WTC11 (cell line): Measurements from ENCODE around the gene PREP. TPM values are rescaled to one million over a fixed set of nuclear protein-coding genes. Genes with fewer than 3 reads are reported as not detected.

Experiments
- ATAC-seq: fragments of 200-7000 bp; cut with Tn5 transposase; 2 replicates; pipeline ENCODE4 v1.10.0; 2021; ENCODE audit warnings: mild to moderate bottlenecking, moderate library complexity
- CTCF ChIA-PET: fragments of 300-600 bp; sonication (Branson Sonifier 250); formaldehyde crosslinking; loops from one replicate; lab custom pipeline; 2021; ENCODE audit warnings: antibody characterized with exemption; lab: Charles Lee
- POLR2A ChIA-PET: fragments of 350-600 bp; sonication (Branson Sonifier 250); formaldehyde crosslinking; loops from one replicate; lab custom pipeline; 2021; ENCODE audit warnings: antibody characterized with exemption; lab: Charles Lee
- DNase-seq: peaks from one replicate; pipeline ENCODE4 v3.0.0; 2021; ENCODE audit warnings: low spot score
- H3K27ac Mint-ChIP-seq: 2 replicates; pipeline ENCODE4 v1.8.0; 2021; ENCODE audit warnings: mixed read lengths
- H3K27me3 Mint-ChIP-seq: 2 replicates; pipeline ENCODE4 v1.8.0; 2021; ENCODE audit warnings: low read depth, mild to moderate bottlenecking, moderate library complexity, mixed read lengths
- H3K36me3 Mint-ChIP-seq: 2 replicates; pipeline ENCODE4 v1.8.0; 2021; ENCODE audit warnings: mixed read lengths
- H3K4me1 Mint-ChIP-seq: 2 replicates; pipeline ENCODE4 v1.8.0; 2022; ENCODE audit warnings: mixed read lengths
- H3K4me3 Mint-ChIP-seq: 2 replicates; pipeline ENCODE4 v1.8.0; 2021; ENCODE audit warnings: mild to moderate bottlenecking, moderate library complexity, mixed read lengths
- H3K9me3 Mint-ChIP-seq: 2 replicates; pipeline ENCODE4 v1.8.0; 2021; ENCODE audit warnings: mixed read lengths
- CBFB ChIP-seq: sonication (generic); formaldehyde crosslinking; IDR thresholded peaks from 2 replicates; pipeline ENCODE4 v1.8.1; 2022; ENCODE audit warnings: mild to moderate bottlenecking, low read depth, missing genetic modification reagents
- CREB1 ChIP-seq: sonication (generic); formaldehyde crosslinking; IDR thresholded peaks from 2 replicates; pipeline ENCODE4 v1.8.0; 2023; ENCODE audit warnings: mild to moderate bottlenecking, missing genetic modification reagents
- ESRRA ChIP-seq: sonication (generic); formaldehyde crosslinking; IDR thresholded peaks from 2 replicates; pipeline ENCODE4 v1.8.1; 2022; ENCODE audit warnings: mild to moderate bottlenecking, missing genetic modification reagents, borderline replicate concordance
- MYBL2 ChIP-seq: sonication (generic); formaldehyde crosslinking; IDR thresholded peaks from 2 replicates; pipeline ENCODE4 v1.8.1; 2023; ENCODE audit warnings: mild to moderate bottlenecking, moderate library complexity, missing genetic modification reagents
- NFE2L1 ChIP-seq: sonication (generic); formaldehyde crosslinking; IDR thresholded peaks from 2 replicates; pipeline ENCODE4 v1.8.1; 2023; ENCODE audit warnings: missing genetic modification reagents
- RELA ChIP-seq: sonication (generic); formaldehyde crosslinking; IDR thresholded peaks from 2 replicates; pipeline ENCODE4 v1.8.1; 2022; ENCODE audit warnings: missing genetic modification reagents, mild to moderate bottlenecking, borderline replicate concordance
- RORB ChIP-seq: fragments of 250-450 bp; sonication (Bioruptor Pico); IDR thresholded peaks from 2 replicates; pipeline ENCODE4 v1.9.0; 2021; ENCODE audit warnings: mild to moderate bottlenecking
- SOX15 ChIP-seq: fragments of 250-450 bp; sonication (Bioruptor Pico); IDR thresholded peaks from 2 replicates; pipeline ENCODE4 v1.9.0; 2021; ENCODE audit warnings: mild to moderate bottlenecking
- TEAD4 ChIP-seq: sonication (generic); formaldehyde crosslinking; IDR thresholded peaks from 2 replicates; pipeline ENCODE4 v1.8.0; 2022; ENCODE audit warnings: mild to moderate bottlenecking, missing genetic modification reagents
- ZBTB43 ChIP-seq: sonication (generic); formaldehyde crosslinking; IDR thresholded peaks from 2 replicates; pipeline ENCODE4 v1.8.1; 2023; ENCODE audit warnings: mild to moderate bottlenecking, missing genetic modification reagents
- ZNF121 ChIP-seq: sonication (generic); formaldehyde crosslinking; IDR thresholded peaks from 2 replicates; pipeline ENCODE4 v1.8.0; 2023; ENCODE audit warnings: missing genetic modification reagents
- ZNF138 ChIP-seq: sonication (generic); formaldehyde crosslinking; conservative IDR thresholded peaks from 2 replicates; pipeline ENCODE4 v1.8.1; 2022; ENCODE audit warnings: mild to moderate bottlenecking, moderate library complexity, missing genetic modification reagents
- ZNF416 ChIP-seq: fragments of 250-450 bp; sonication (Bioruptor Pico); IDR thresholded peaks from 2 replicates; pipeline ENCODE4 v1.9.0; 2021; ENCODE audit warnings: mild to moderate bottlenecking, inconsistent platforms
- total RNA-seq: library from RNA; stranded (reverse); gene quantifications from 3 replicates; pipeline ENCODE4 v1.2.3, GENCODE V29; 2021
- TF ChIP-seq, protein P1 (sequence below): sonication (generic); formaldehyde crosslinking; IDR thresholded peaks from 2 replicates; pipeline ENCODE4 v1.8.1; 2023; ENCODE audit warnings: mild to moderate bottlenecking, moderate library complexity, missing genetic modification reagents
- TF ChIP-seq, protein P2 (sequence below): sonication (generic); formaldehyde crosslinking; IDR thresholded peaks from 2 replicates; pipeline ENCODE4 v1.8.0; 2023; ENCODE audit warnings: mild to moderate bottlenecking, missing genetic modification reagents
- TF ChIP-seq, protein P3 (sequence below): sonication (generic); formaldehyde crosslinking; IDR thresholded peaks from 2 replicates; pipeline ENCODE4 v1.8.0; 2022; ENCODE audit warnings: mild to moderate bottlenecking, missing genetic modification reagents
- TF ChIP-seq, protein P4 (sequence below): sonication (generic); formaldehyde crosslinking; IDR thresholded peaks from 2 replicates; pipeline ENCODE4 v1.8.1; 2023; ENCODE audit warnings: mild to moderate bottlenecking, missing genetic modification reagents, moderate library complexity
- TF ChIP-seq, protein P5 (sequence below): fragments of 250-450 bp; sonication (Bioruptor Pico); IDR thresholded peaks from 2 replicates; pipeline ENCODE4 v1.9.0; 2021; ENCODE audit warnings: moderate library complexity, mild to moderate bottlenecking, inconsistent platforms, borderline replicate concordance

PREP gene
- total RNA-seq, 1 experiment from 2014 or later, result 58.8 TPM

GRCh38 chr6:105251689-105252088 lies 151.2 kb downstream of the PREP start (continued):
- TF ChIP-seq, protein P1, sequence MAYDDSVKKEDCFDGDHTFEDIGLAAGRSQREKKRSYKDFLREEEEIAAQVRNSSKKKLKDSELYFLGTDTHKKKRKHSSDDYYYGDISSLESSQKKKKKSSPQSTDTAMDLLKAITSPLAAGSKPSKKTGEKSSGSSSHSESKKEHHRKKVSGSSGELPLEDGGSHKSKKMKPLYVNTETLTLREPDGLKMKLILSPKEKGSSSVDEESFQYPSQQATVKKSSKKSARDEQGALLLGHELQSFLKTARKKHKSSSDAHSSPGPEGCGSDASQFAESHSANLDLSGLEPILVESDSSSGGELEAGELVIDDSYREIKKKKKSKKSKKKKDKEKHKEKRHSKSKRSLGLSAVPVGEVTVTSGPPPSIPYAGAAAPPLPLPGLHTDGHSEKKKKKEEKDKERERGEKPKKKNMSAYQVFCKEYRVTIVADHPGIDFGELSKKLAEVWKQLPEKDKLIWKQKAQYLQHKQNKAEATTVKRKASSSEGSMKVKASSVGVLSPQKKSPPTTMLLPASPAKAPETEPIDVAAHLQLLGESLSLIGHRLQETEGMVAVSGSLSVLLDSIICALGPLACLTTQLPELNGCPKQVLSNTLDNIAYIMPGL (CRISPR knock-in tag), result no peak
- TF ChIP-seq, protein P2, sequence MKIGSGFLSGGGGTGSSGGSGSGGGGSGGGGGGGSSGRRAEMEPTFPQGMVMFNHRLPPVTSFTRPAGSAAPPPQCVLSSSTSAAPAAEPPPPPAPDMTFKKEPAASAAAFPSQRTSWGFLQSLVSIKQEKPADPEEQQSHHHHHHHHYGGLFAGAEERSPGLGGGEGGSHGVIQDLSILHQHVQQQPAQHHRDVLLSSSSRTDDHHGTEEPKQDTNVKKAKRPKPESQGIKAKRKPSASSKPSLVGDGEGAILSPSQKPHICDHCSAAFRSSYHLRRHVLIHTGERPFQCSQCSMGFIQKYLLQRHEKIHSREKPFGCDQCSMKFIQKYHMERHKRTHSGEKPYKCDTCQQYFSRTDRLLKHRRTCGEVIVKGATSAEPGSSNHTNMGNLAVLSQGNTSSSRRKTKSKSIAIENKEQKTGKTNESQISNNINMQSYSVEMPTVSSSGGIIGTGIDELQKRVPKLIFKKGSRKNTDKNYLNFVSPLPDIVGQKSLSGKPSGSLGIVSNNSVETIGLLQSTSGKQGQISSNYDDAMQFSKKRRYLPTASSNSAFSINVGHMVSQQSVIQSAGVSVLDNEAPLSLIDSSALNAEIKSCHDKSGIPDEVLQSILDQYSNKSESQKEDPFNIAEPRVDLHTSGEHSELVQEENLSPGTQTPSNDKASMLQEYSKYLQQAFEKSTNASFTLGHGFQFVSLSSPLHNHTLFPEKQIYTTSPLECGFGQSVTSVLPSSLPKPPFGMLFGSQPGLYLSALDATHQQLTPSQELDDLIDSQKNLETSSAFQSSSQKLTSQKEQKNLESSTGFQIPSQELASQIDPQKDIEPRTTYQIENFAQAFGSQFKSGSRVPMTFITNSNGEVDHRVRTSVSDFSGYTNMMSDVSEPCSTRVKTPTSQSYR (CRISPR knock-in tag), result no peak
- TF ChIP-seq MYBL2 (CRISPR knock-in tag) (no peak), ZNF138 (CRISPR knock-in tag) (no peak)

DNA sequence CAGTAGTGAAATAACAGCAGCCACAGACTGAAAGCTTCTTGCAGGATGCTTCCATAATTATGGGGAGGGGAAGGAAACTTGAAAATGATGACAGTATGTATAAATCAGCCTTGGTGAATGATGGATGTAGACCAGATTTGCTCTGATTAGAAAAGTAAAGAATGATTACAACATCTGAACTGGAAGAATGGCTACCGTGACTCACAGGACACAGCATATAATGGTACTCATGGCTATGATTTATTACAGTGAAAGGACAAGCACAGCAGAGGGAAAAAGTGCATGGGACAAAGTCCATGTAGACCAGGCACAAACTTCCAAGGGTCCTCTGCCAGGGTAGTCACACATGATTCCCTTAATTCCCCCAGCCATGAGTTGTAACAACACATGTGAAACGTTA lies 152.3 kb downstream of the PREP start:
- no peak for DNase-seq
- peaks cover 11% of the 10 kb centered on the region for H3K9me3 Mint-ChIP-seq
- ChIA-PET POLR2A (no interaction called here), CTCF (no interaction called here)
- H3K4me1 Mint-ChIP-seq, result no peaks in the 10 kb centered on the region
- TF ChIP-seq CREB1 (CRISPR knock-in tag), result no peak
- no peak for ATAC-seq
- no peak overlapping the region for H3K4me3 Mint-ChIP-seq
- H3K27ac Mint-ChIP-seq, result no peak overlapping the region
- H3K36me3 Mint-ChIP-seq, result 0 out of 2 replicates have a peak, but pooled peaks cover 3% of the 10 kb centered on the region
- no peaks in the 10 kb centered on the region; the same call in 1 of the 2 replicates for H3K27me3 Mint-ChIP-seq

GRCh38 chr6:105243487-105243886 lies 159.4 kb downstream of the PREP start:
- POLR2A ChIA-PET, result no interaction called here
- Mint-ChIP-seq H3K27ac (no peak overlapping the region), H3K36me3 (peaks cover 13% of the 10 kb centered on the region), H3K4me3 (no peak overlapping the region), H3K9me3 (peaks cover 21% of the 10 kb centered on the region)
- no peak for DNase-seq
- TF ChIP-seq, protein P1 (CRISPR knock-in tag), result no peak
- TF ChIP-seq RELA (CRISPR knock-in tag), result no peak
- TF ChIP-seq, protein P3, sequence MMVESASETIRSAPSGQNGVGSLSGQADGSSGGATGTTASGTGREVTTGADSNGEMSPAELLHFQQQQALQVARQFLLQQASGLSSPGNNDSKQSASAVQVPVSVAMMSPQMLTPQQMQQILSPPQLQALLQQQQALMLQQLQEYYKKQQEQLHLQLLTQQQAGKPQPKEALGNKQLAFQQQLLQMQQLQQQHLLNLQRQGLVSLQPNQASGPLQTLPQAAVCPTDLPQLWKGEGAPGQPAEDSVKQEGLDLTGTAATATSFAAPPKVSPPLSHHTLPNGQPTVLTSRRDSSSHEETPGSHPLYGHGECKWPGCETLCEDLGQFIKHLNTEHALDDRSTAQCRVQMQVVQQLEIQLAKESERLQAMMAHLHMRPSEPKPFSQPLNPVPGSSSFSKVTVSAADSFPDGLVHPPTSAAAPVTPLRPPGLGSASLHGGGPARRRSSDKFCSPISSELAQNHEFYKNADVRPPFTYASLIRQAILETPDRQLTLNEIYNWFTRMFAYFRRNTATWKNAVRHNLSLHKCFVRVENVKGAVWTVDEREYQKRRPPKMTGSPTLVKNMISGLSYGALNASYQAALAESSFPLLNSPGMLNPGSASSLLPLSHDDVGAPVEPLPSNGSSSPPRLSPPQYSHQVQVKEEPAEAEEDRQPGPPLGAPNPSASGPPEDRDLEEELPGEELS (CRISPR knock-in tag), result no peak
- TF ChIP-seq ESRRA (CRISPR knock-in tag), result no peak
- TF ChIP-seq, protein P4, sequence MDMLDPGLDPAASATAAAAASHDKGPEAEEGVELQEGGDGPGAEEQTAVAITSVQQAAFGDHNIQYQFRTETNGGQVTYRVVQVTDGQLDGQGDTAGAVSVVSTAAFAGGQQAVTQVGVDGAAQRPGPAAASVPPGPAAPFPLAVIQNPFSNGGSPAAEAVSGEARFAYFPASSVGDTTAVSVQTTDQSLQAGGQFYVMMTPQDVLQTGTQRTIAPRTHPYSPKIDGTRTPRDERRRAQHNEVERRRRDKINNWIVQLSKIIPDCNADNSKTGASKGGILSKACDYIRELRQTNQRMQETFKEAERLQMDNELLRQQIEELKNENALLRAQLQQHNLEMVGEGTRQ (CRISPR knock-in tag), result no peak
- TF ChIP-seq, all 79 proteins: peak for 0
- no peak for ATAC-seq
- Mint-ChIP-seq H3K27me3 (no peaks in the 10 kb centered on the region; the same call in none of the 2 replicates), H3K4me1 (no peaks in the 10 kb centered on the region)
- CTCF ChIA-PET, result no interaction called here

- H3K27me3 Mint-ChIP-seq, result no peaks in the 10 kb centered on the region; the same call in 1 of the 2 replicates
- peaks cover 20% of the 10 kb centered on the region for H3K36me3 Mint-ChIP-seq
- peaks cover 47% of the 10 kb centered on the region for H3K9me3 Mint-ChIP-seq
- CTCF ChIA-PET, result no interaction called here
- no peak overlapping the region for H3K27ac Mint-ChIP-seq
- ATAC-seq (no peak), DNase-seq (no peak)
- H3K4me3 Mint-ChIP-seq, result no peak overlapping the region
- no peak for TF ChIP-seq TEAD4 (CRISPR knock-in tag)
- no peak for TF ChIP-seq ZNF416 (CRISPR knock-in tag)
- TF ChIP-seq NFE2L1 (CRISPR knock-in tag), result no peak
- TF ChIP-seq CBFB (CRISPR knock-in tag), result no peak
- TF ChIP-seq RORB (CRISPR knock-in tag), result no peak
- TF ChIP-seq, protein P5, sequence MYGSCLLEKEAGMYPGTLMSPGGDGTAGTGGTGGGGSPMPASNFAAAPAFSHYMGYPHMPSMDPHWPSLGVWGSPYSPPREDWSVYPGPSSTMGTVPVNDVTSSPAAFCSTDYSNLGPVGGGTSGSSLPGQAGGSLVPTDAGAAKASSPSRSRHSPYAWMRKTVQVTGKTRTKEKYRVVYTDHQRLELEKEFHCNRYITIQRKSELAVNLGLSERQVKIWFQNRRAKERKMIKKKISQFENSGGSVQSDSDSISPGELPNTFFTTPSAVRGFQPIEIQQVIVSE, result no peak
- no peak for TF ChIP-seq ZBTB43 (CRISPR knock-in tag)
- TF ChIP-seq ZNF121 (CRISPR knock-in tag), result no peak
- TF ChIP-seq SOX15 (CRISPR knock-in tag), result no peak
- 0 out of 2 replicates have a peak, but pooled peaks cover 3% of the 10 kb centered on the region for H3K4me1 Mint-ChIP-seq
- POLR2A ChIA-PET, result no interaction called here
Measured at GRCh38 chr6:105235155-105235554, 167.7 kb downstream of the PREP start.
